ENCODE data around the gene CDK6.

- no peak for TF ChIP-seq EZH2phosphoT487 (IDR thresholded peaks at IDR 0.05; ENCODE audit: insufficient read depth, low read depth)
- TF ChIP-seq EZH2 (IDR thresholded peaks at IDR 0.05; ENCODE audit: insufficient read depth, poor library complexity, severe bottlenecking), result no peak
Observed at GRCh38 chr7:92762851-92763250, 73.5 kb downstream of the CDK6 start.

Data from GM23248 (cell line).